HL-60 (cell line): Measurements from ENCODE around the gene SLC25A26.

Experiments
- DNase-seq, 2 experiments: peaks; one replicate each; pipeline ENCODE4 v3.0.0-alpha.2; 2010 to 2020; ENCODE audit warnings: low read depth in 1 of 2, low spot score in 1 of 2
- H3K27ac ChIP-seq: fragments of 250-450 bp; sonication (Bioruptor Pico); replicated peaks from 2 replicates; pipeline ENCODE4 v1.5.1; 2020; ENCODE audit warnings: mild to moderate bottlenecking, moderate library complexity
- H3K27me3 ChIP-seq: fragments of 250-450 bp; sonication (Bioruptor Pico); 2 replicates; pipeline ENCODE4 v1.5.1; 2021; ENCODE audit warnings: mild to moderate bottlenecking, moderate library complexity; ENCODE audit not compliant: insufficient read depth, poor library complexity, severe bottlenecking
- H3K4me3 ChIP-seq: replicated peaks from 2 replicates; pipeline ENCODE4 v1.5.1; 2011; ENCODE audit warnings: mild to moderate bottlenecking, control low read depth, low read length; ENCODE audit not compliant: insufficient read depth
- GABPA ChIP-seq: IDR thresholded peaks from 2 replicates; pipeline ENCODE4 v1.6.1; 2012; ENCODE audit warnings: low read depth
- POLR2AphosphoS5 ChIP-seq: IDR thresholded peaks from 2 replicates; pipeline ENCODE4 v1.6.1; 2012; ENCODE audit warnings: low read depth
- SPI1 ChIP-seq: IDR thresholded peaks from 2 replicates; pipeline ENCODE4 v1.6.1; 2012; ENCODE audit warnings: low read depth, mild to moderate bottlenecking, borderline replicate concordance
- TF ChIP-seq, protein P1 (sequence below): IDR thresholded peaks from one replicate; pipeline ENCODE4 v1.5.1; 2011; ENCODE audit warnings: low read length, control low read depth, inconsistent platforms; ENCODE audit not compliant: insufficient read depth
- TF ChIP-seq, protein P2 (sequence below): IDR thresholded peaks from 2 replicates; pipeline ENCODE4 v1.6.1; 2012; ENCODE audit warnings: low read depth; ENCODE audit not compliant: insufficient replicate concordance

SLC25A26 gene

DNA sequence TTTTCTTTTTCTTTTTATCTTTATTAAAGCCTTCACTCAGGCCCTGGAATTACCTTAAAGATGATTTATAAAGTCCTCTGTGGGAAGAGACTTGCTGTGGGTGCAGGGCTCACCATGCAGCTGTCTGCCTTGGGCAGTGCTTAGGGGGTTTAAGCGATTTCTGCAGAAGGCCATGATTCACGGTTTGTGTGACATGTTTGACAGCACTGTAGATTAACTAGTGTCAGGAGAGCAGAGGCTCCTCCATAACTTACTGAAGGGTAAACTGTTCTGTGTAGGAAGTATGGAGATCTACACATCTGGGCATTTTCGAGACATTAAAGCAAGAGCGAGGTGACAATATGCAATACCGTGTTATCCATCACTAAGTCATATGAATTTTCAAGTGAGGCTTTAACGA, 142.3 kb downstream of the SLC25A26 start:
- Histone ChIP-seq H3K27ac (no peak overlapping the region), H3K27me3 (no peaks in the 10 kb centered on the region), H3K4me3 (no peak overlapping the region)
- no peak for DNase-seq
- TF ChIP-seq POLR2AphosphoS5 (no peak), GABPA (no peak)
- TF ChIP-seq, protein P1, sequence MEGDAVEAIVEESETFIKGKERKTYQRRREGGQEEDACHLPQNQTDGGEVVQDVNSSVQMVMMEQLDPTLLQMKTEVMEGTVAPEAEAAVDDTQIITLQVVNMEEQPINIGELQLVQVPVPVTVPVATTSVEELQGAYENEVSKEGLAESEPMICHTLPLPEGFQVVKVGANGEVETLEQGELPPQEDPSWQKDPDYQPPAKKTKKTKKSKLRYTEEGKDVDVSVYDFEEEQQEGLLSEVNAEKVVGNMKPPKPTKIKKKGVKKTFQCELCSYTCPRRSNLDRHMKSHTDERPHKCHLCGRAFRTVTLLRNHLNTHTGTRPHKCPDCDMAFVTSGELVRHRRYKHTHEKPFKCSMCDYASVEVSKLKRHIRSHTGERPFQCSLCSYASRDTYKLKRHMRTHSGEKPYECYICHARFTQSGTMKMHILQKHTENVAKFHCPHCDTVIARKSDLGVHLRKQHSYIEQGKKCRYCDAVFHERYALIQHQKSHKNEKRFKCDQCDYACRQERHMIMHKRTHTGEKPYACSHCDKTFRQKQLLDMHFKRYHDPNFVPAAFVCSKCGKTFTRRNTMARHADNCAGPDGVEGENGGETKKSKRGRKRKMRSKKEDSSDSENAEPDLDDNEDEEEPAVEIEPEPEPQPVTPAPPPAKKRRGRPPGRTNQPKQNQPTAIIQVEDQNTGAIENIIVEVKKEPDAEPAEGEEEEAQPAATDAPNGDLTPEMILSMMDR: no peak

- Histone ChIP-seq H3K4me3 (no peak overlapping the region), H3K27me3 (no peaks in the 10 kb centered on the region), H3K27ac (no peak overlapping the region)
- DNase-seq: no peak
- TF ChIP-seq SPI1: no peak
- TF ChIP-seq, protein P2, sequence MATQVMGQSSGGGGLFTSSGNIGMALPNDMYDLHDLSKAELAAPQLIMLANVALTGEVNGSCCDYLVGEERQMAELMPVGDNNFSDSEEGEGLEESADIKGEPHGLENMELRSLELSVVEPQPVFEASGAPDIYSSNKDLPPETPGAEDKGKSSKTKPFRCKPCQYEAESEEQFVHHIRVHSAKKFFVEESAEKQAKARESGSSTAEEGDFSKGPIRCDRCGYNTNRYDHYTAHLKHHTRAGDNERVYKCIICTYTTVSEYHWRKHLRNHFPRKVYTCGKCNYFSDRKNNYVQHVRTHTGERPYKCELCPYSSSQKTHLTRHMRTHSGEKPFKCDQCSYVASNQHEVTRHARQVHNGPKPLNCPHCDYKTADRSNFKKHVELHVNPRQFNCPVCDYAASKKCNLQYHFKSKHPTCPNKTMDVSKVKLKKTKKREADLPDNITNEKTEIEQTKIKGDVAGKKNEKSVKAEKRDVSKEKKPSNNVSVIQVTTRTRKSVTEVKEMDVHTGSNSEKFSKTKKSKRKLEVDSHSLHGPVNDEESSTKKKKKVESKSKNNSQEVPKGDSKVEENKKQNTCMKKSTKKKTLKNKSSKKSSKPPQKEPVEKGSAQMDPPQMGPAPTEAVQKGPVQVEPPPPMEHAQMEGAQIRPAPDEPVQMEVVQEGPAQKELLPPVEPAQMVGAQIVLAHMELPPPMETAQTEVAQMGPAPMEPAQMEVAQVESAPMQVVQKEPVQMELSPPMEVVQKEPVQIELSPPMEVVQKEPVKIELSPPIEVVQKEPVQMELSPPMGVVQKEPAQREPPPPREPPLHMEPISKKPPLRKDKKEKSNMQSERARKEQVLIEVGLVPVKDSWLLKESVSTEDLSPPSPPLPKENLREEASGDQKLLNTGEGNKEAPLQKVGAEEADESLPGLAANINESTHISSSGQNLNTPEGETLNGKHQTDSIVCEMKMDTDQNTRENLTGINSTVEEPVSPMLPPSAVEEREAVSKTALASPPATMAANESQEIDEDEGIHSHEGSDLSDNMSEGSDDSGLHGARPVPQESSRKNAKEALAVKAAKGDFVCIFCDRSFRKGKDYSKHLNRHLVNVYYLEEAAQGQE: no peak
- TF ChIP-seq, protein P1: no peak
- no peak for TF ChIP-seq GABPA
- TF ChIP-seq POLR2AphosphoS5: no peak
Measured at GRCh38 chr3:66365080-66365479, 144.3 kb downstream of the SLC25A26 start.

DNA sequence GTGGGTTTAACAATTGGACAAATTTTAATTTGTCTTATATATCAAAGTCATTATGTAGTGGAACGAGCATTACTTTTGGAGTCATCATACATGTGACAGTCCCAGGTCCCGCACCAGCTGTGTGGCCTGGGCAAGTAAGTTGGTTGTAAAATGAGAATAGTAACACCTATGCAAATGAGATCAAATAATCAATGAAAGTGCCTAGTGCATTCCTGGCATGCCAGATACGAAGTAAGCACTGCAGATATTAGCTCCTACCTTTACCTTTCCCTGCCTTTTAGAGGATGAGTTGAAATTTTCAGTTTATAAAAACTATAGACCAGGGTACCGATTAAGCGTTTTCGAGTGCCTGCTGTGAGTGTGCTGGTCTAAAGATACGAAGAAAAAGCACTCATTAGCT, 145.9 kb downstream of the SLC25A26 start:
- TF ChIP-seq POLR2AphosphoS5: no peak
- TF ChIP-seq, protein P2: no peak
- no peak for TF ChIP-seq SPI1
- TF ChIP-seq, protein P1: no peak
- TF ChIP-seq GABPA: no peak
- DNase-seq: no peak
- Histone ChIP-seq H3K27ac (no peak overlapping the region), H3K4me3 (no peak overlapping the region), H3K27me3 (no peaks in the 10 kb centered on the region)

DNA sequence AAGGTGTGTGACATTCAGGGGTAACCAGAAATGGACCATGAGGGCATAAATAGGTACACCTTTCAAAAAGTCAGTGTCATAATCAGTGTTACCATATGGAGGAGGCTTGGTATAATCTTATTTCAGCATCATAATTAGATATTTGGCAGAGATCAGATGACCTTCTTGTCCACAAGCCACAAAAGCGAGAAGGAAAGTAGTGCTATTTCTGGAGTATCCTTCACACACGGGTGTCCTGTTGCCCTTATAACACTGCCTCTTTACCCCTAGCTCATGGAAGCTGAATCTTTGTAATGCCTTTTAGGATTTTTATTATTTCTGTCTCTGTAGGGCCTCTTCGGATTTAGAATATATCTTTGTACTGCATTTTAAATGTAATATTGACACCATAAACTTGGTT, 147.2 kb downstream of the SLC25A26 start:
- H3K27ac ChIP-seq: no peak overlapping the region
- H3K4me3 ChIP-seq: no peak overlapping the region
- no peak for TF ChIP-seq POLR2AphosphoS5
- TF ChIP-seq GABPA: no peak
- TF ChIP-seq SPI1: no peak
- TF ChIP-seq, protein P1: no peak
- TF ChIP-seq, protein P2: no peak
- DNase-seq: no peak
- H3K27me3 ChIP-seq: no peaks in the 10 kb centered on the region
